PFSK-1 (cell line): ENCODE measurements around the gene ALKAL2.

Experiments
- POLR2AphosphoS5 ChIP-seq: IDR thresholded peaks from 2 replicates; pipeline ENCODE4 v1.6.1; 2012; ENCODE audit warnings: low read depth, mild to moderate bottlenecking, control low read depth, low read length, moderate library complexity
- SIN3A ChIP-seq: IDR thresholded peaks from 2 replicates; pipeline ENCODE4 v1.6.1; 2012; ENCODE audit warnings: mild to moderate bottlenecking, low read length, moderate library complexity, borderline replicate concordance; ENCODE audit not compliant: insufficient read depth
- TAF1 ChIP-seq: IDR thresholded peaks from 2 replicates; pipeline ENCODE4 v1.6.1; 2012; ENCODE audit warnings: low read length, control low read depth, borderline replicate concordance; ENCODE audit not compliant: insufficient read depth

- no peak for TF ChIP-seq TAF1
- no peak for TF ChIP-seq POLR2AphosphoS5
- no peak for TF ChIP-seq SIN3A
Observed at GRCh38 chr2:285531-285930, 2.4 kb downstream of the ALKAL2 start.
